NCI-H774 (cell line): ENCODE results near the gene RNF148.

ENCODE experiments used
- DNase-seq: peaks from one replicate; lab custom pipeline; 2025; lab: John Stamatoyannopoulos, UW

RNF148 gene

GRCh38 chr7:122702872-122703510 is at the start of gene RNF148:
Gene RNF148, minus strand, starts transcription at chr7:122702922. Its CDS starts 172 bp downstream, at chr7:122702750.
- no peak for DNase-seq

GRCh38 chr7:122750389-122750788 is 47.7 kb upstream of the RNF148 start:
- no peak for DNase-seq

DNA sequence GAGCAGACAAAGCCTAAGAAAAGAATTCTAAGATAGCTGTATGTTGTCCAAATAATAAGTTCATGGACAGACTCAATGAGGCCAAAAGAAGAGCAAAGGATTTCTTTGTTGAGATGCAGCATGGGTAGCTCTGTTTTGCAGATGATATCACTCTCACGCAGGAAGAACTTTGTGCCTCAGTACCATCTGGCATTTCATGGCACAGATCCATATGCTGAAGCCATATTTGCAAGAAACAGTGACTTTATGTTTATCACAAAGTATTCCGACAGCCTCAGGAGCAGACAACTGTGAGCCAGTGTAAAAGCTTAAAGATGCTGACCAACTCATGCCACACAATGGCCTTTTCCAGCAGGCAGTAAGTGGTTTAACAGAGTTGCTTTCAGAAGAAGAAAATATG is 45.5 kb upstream of the RNF148 start:
- DNase-seq, result no peak

DNA sequence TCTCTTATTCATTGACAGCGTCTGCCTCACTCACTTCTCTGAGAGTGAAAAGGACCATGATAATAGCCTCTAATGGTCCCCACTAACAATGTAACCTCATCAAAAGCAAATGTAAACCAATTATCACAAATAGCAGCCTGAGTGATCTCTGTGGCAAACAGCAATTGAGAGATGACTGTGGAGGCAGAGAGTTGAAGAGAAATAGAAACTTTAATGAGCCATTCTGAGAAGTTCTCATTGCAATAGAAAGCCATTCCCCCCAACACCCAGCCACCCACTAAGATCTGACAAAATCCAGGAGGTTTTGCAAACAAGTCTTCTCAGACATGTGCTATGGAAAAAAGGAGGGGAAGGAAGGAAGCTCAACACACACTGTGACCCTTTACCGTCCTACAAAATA is 44.2 kb upstream of the RNF148 start:
- peak; percentile 53 for DNase-seq

DNA sequence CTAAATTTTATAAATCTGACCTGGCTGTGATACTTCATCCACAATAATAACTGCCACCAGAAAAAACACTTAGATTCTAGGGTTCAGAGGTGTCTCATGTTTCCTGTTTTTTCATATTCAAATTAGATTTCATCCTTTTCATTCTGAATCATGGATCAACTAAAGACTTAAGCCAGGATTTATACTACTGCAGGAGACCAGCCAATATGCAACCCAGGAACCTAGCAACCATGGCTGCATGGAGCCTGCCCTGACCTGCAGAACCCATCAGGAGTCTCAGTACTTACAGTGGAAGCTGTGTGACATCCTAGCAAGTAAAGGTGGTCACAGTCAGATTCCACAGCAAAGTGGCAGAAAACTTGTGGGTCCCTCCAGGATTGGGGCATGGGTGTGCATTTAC is 40.5 kb upstream of the RNF148 start:
- no peak for DNase-seq

DNA sequence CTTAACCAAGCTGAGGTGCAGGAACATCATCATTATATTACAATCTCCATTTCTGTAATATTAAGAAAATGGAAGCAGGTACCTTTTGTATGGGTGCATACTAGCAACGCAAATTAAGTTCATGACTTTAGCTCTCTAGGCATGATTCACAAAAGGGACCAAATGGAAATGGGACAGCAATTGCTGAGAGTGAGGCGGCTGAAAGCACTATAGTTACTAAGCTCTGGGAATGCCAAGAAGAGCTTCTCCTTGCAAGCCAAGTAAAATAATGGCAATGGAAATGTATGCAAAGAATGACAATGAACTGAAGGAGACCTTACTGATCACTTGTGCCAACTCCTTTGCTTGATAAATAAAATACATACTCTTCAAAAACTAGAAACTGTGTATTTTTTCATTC is 36.2 kb upstream of the RNF148 start:
- DNase-seq, result no peak

DNA sequence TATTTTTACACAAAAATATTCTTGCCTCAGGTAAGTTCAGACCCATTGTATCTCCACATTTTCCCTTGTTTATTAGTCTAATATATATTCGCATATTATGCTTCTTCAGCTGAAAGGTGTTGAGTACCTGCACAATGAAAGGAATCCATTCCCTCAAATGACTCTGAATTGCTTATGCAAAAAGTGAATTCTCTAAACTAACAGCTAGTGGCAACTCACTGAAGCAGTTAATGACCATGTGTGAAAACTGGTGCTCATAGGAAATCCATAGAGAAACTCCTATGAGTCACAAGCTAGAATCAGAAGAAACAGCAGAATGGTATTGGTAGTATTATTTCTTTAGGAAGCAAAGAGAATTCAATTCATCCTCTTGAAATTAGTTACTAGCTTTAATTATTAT is 33.5 kb upstream of the RNF148 start:
- DNase-seq, result no peak

DNA sequence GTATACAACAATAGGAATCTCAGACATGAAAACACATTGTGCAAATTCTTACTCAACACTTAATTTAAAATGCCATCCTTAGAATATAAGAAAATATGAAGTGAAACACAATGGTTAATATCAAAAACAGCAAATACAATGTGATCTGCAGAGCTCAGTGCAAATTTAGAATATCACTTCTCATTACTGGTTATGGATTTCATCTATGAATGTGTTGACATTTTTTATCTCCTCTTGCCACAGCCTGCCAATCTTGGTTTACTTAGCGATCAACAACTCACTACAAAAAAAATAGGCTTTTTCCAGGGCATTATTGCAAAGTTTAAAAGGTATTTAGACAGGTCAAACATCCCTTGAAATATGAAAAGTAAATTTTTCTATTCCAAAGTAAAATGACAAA is 25.0 kb upstream of the RNF148 start:
- no peak for DNase-seq

DNA sequence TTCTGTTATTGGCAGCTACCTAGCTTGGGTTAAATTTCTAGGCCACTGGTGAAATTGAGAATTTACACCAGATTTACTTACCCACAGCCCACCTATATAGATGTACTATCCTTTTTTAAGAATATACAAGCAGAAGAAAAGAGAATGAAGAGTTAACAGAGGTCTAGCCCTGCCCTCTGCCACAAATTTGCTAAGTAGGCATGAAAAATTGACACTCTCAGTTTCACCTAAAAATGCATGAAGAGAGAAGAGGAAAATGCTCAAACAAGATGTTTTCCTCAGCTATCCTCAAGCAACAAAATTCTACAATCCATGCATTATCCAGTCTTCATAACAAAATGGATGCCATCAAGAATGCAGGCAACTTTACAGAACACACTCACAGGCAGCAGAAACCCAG is 24.6 kb upstream of the RNF148 start:
- no peak for DNase-seq

DNA sequence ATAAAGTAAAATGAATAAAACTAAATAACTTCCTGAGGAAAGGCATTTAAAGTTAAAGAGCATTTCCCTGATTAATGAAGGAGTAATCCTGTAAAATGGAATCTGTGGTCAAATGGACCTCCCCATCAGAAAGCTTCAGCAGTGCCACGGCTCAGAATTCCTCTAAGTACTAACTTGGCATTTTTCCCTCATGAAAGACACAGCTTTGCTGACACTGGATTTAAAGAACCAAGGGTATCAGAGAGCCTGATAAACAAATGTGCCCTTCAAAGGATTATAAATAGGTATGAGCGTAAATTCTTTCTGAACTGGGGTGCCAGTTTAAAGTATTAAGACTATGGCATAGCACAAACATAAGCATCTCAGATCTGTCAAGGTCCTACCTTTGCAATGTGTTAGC is 24.2 kb upstream of the RNF148 start:
- DNase-seq, result no peak

GRCh38 chr7:122724366-122724765 is 21.6 kb upstream of the RNF148 start:
- DNase-seq, result no peak

DNA sequence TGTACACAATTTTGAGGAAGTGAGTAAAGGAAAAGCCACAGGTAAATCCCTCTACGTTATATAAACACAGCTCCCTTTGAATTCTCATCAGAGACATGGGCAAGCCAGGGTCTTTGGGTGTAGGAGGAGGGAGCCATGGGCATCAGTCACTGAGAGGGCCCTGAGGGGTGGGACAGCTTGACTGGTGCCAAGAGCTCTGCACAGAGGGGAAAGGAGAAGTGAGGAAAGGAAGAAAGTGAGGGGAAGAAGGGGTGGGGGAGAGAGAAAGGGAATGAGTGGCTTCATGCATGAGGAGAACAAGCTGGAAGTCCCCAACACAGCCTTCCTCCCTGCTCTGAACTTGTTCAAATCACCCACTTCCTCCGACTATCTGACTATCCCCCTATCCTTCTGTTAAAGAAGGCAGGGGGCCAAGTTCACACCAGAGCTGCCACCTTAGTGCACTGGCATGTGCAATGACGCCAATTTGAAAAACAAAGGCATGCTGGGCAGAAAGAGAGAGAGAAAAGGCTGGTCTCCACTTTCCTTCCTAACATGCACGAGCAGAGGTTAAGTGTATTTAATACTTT is 16.4 kb upstream of the RNF148 start:
- no peak for DNase-seq

GRCh38 chr7:122717356-122718089 is 14.8 kb upstream of the RNF148 start:
- DNase-seq, result no peak

DNA sequence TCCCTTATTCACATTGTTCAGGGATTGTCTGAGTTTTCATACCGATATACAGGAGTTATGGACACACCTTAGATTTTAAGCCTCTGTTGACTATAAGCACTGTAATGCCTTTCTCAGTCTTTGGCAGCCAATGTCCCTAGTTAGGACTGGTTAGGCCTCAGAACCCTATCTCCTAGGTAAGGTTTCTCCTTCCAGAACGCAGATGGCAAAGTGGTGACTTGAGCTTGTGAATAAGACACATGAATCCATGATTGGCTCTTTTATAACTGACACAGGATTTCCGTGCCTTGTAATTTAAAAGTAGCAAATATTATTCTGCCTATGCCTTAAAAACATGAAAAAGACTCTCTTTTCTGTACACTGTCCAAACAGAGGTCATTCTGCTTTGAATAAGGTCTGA is 12.5 kb upstream of the RNF148 start:
- DNase-seq, result no peak

- DNase-seq, result no peak
Measured at GRCh38 chr7:122710916-122711315, 8.2 kb upstream of the RNF148 start.

GRCh38 chr7:122709930-122710646 is 7.4 kb upstream of the RNF148 start:
- DNase-seq, result no peak

- no peak for DNase-seq
Measured at GRCh38 chr7:122706836-122707235, 4.1 kb upstream of the RNF148 start.

GRCh38 chr7:122699017-122699416 is 3.7 kb downstream of the RNF148 start, which contains the start of gene RNF133:
Gene RNF133, minus strand, starts transcription at chr7:122699117. Its CDS starts 199 bp downstream, at chr7:122698918.
- DNase-seq, result no peak

DNA sequence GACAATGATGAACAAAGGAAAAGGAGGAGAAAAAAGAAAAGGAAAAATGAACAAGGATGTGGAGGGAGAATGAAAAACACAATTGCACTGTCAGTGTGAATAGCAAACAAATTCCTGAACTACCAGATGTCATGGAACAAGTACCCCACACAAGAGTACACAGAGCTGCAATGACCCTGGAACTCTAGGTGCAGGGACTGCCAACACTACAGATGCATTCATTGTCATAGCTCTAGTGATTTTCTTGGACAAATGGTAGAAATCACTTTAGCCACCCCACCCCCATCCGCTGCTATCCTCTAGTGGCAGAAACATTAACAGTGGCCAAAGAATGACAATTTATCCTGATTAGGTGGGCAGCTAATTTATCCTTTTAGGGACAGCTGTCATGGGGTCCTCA is 6.9 kb downstream of the RNF148 start:
- DNase-seq, result no peak

DNA sequence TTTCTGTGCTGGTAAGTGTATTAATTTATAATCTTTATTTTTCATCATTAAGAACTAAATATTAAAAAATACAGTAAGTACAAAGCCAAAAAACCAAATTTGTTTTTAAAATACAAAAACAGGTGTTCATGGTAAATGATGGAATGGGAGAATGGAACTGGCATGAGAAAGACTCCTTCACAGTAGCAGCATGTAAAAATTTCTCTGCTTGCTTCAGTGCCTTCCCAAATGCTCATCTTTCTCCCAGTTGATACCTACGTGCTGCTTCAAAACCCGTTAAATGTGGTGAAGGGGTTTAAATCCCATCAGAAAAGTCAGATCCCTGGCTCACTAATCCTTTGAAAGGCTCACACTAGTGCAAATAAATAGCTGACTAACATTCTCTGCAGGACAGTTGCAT is 8.0 kb downstream of the RNF148 start:
- no peak for DNase-seq

DNA sequence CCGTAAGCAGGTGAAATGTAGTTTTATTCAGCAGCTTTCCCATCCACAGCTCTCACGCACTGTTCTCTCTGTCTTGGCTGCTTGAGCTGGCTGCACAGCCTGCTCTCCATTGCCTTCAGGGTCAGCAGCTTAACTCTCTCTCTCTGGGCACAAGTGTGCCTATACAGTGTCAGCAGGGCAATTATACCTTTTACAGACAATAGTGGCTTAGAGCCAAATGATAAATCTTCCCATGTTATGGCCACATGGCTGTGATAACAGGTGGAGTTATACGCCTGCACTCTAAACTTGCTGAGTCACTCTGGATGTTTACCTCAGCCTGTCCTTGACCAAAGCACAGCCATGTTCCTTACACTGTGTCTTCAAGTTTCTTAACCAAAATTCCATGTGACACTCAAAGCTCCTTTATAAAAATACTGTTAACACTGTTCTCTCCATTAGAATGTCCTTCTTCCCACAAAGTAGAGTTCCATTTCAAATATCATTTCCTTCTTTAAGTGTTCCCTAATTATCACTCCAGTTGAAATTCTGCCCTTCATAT is 9.9 kb downstream of the RNF148 start:
- no peak for DNase-seq

DNA sequence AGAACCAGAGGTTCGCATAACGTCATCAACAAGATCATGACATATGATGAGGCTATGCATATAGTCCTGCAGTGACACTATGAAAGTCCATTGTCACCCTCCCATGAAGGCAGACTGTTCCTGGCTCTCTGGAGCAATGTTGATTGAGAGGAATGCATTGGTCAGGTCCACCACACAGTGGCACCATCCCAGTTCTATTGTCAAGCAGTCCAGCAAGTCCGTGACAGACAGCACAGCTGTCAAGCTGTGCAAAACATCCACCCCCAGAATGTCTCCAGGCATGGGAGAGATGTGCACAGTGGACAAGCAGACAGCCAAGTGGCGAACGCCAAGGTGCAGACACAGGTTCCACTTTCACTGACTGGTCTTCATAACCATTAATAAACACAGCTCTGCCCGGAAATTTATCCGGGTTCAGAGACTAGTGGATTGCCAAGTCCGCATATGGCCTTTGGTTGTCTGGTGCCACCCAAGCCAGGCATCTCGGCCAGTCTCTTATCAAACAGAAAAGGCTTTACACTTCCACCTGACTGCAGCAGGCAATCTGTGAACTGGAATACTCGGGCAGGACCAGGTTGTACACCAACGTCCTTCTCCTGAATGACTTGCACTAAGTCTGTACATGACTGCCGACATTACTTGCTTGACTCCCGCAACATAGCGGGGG is 11.0 kb downstream of the RNF148 start:
- DNase-seq, result no peak
